ENCODE data around the gene WDR93. TPM values are rescaled to one million over a fixed set of nuclear protein-coding genes. Genes with fewer than 3 reads are reported as not detected.
"Not testable (repeated sequence)": the region's sequence is repeated elsewhere in the genome, so short reads cannot be mapped to it uniquely, and the experiment has no call there.

The WDR93 gene
- total RNA-seq, 4 donors from 2014 or later, result not detected

GRCh38 chr15:89781055-89781454 is 90.4 kb downstream of the WDR93 start:
- no peak for DNase-seq
- WGBS, 2 donors, result 12 to 28% methylated on average over 3 to 4 of the region's 6 CpGs

GRCh38 chr15:89781891-89782618 is 91.4 kb downstream of the WDR93 start:
- Histone ChIP-seq H3K27ac (peak overlapping the region; percentile 67 to 83 (median 78)), H3K4me3 (no peak overlapping the region), H3K36me3 (no peaks in the 10 kb centered on the region), H3K9me3 (no peaks in the 10 kb centered on the region), H3K4me1 (peaks cover 25 to 86% (median 31%) of the 10 kb centered on the region in 3 donors), H3K27me3 (no peaks in the 10 kb centered on the region)
- no peak for DNase-seq
- TF ChIP-seq, protein P1, sequence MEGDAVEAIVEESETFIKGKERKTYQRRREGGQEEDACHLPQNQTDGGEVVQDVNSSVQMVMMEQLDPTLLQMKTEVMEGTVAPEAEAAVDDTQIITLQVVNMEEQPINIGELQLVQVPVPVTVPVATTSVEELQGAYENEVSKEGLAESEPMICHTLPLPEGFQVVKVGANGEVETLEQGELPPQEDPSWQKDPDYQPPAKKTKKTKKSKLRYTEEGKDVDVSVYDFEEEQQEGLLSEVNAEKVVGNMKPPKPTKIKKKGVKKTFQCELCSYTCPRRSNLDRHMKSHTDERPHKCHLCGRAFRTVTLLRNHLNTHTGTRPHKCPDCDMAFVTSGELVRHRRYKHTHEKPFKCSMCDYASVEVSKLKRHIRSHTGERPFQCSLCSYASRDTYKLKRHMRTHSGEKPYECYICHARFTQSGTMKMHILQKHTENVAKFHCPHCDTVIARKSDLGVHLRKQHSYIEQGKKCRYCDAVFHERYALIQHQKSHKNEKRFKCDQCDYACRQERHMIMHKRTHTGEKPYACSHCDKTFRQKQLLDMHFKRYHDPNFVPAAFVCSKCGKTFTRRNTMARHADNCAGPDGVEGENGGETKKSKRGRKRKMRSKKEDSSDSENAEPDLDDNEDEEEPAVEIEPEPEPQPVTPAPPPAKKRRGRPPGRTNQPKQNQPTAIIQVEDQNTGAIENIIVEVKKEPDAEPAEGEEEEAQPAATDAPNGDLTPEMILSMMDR (IDR thresholded peaks at IDR 0.05), result no peak
- TF ChIP-seq POLR2A (IDR thresholded peaks at IDR 0.05), result no peak
- intact Hi-C loops (cut with DNase I), result no loop called here
- WGBS, 2 donors, result 36 to 40% methylated on average over 10 to 14 of the region's 15 CpGs

More at GRCh38 chr15:89781055-89781454, 90.4 kb downstream of the WDR93 start:
- no peaks in the 10 kb centered on the region for H3K36me3 ChIP-seq
- no peaks in the 10 kb centered on the region for H3K9me3 ChIP-seq
- H3K27me3 ChIP-seq, result no peaks in the 10 kb centered on the region
- H3K4me3 ChIP-seq, result no peak overlapping the region
- intact Hi-C loops (cut with DNase I), result no loop called here
- peaks cover 28 to 96% (median 41%) of the 10 kb centered on the region in 3 donors for H3K4me1 ChIP-seq
- peak overlapping the region; percentile 66 to 83 (median 78) for H3K27ac ChIP-seq
- TF ChIP-seq, protein P1 (IDR thresholded peaks at IDR 0.05), result no peak
- no peak for TF ChIP-seq POLR2A (IDR thresholded peaks at IDR 0.05)

DNA sequence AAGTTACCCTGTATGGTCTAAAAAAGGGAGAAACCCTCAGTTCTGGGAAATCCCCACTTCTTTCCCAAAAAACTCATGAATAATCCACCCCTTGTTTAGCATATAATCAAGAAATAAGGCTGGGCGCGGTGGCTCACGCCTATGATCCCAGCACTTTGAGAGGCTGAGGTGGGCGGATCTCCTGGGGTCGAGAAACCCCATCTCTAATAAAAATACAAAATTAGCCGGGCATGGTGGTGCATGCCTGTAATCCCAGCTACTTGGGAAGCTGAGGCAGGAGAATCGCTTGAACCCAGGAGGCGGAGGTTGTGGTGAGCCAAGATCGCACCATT is 92.0 kb downstream of the WDR93 start:
- intact Hi-C loops (cut with DNase I), result not testable (repeated sequence)

GRCh38 chr15:89783111-89783860 is 92.7 kb downstream of the WDR93 start:
- intact Hi-C loops (cut with DNase I), result no loop called here
- H3K4me3 ChIP-seq, result no peak overlapping the region
- H3K27ac ChIP-seq, result no peak overlapping the region
- H3K36me3 ChIP-seq, result peaks cover 0 to 5% (median 0%) of the 10 kb centered on the region in 3 donors
- H3K27me3 ChIP-seq, result no peaks in the 10 kb centered on the region
- H3K4me1 ChIP-seq, result peaks cover 20 to 74% (median 30%) of the 10 kb centered on the region in 3 donors
- WGBS, 2 donors, result 60 to 72% methylated on average over 9 to 12 of the region's 14 CpGs
- H3K9me3 ChIP-seq, result peaks cover 0 to 9% (median 0%) of the 10 kb centered on the region in 3 donors
- TF ChIP-seq POLR2A (IDR thresholded peaks at IDR 0.05), result no peak
- TF ChIP-seq, protein P1 (IDR thresholded peaks at IDR 0.05), result no peak
- DNase-seq, result no peak

More for the DNA sequence above, 92.0 kb downstream of the WDR93 start:
- Histone ChIP-seq H3K27ac (peak overlapping the region in 1 of 4 donors; percentile 83), H3K4me1 (peaks cover 25 to 81% (median 30%) of the 10 kb centered on the region in 3 donors)
- not testable (repeated sequence) for H3K36me3 ChIP-seq, DNase-seq, H3K27me3 ChIP-seq, H3K4me3 ChIP-seq, H3K9me3 ChIP-seq
- WGBS, 2 donors, result 75 to 89% methylated on average over 9 of the region's 9 CpGs

GRCh38 chr15:89783861-89784685 is 93.5 kb downstream of the WDR93 start:
- TF ChIP-seq, protein P1 (IDR thresholded peaks at IDR 0.05), result no peak
- TF ChIP-seq POLR2A (IDR thresholded peaks at IDR 0.05), result no peak
- no peak for DNase-seq
- Histone ChIP-seq H3K36me3 (peaks cover 0 to 7% (median 0%) of the 10 kb centered on the region in 3 donors), H3K27ac (no peak overlapping the region), H3K27me3 (no peaks in the 10 kb centered on the region), H3K4me3 (no peak overlapping the region), H3K4me1 (peaks cover 18 to 66% (median 27%) of the 10 kb centered on the region in 3 donors), H3K9me3 (peaks cover 0 to 12% (median 0%) of the 10 kb centered on the region in 3 donors)
- intact Hi-C loops (cut with DNase I), result no loop called here
- 80% methylated on average over 5 of the region's 15 CpGs; no CpG with 5 or more reads in 1 of the 2 donors for WGBS, 2 donors
